Lower leg skin (tissue), 3 donors: Measurements from ENCODE around the gene BTBD1.

Source experiments
- POLR2A ChIP-seq, 2 donors: fragments of 450-650 bp; IDR thresholded peaks; one replicate each; pipeline ENCODE4 v1.6.1; 2016 to 2017; ENCODE audit warnings: antibody characterized with exemption in 2 of 2, mild to moderate bottlenecking in 1 of 2, moderate library complexity in 1 of 2
- TF ChIP-seq, protein P1 (sequence below), 3 donors: fragments of 450-650 bp; IDR thresholded peaks; one replicate each; pipeline ENCODE4 v1.5.1; 2016; ENCODE audit warnings: antibody characterized with exemption in 3 of 3, mild to moderate bottlenecking in 3 of 3, moderate library complexity in 2 of 3

DNA sequence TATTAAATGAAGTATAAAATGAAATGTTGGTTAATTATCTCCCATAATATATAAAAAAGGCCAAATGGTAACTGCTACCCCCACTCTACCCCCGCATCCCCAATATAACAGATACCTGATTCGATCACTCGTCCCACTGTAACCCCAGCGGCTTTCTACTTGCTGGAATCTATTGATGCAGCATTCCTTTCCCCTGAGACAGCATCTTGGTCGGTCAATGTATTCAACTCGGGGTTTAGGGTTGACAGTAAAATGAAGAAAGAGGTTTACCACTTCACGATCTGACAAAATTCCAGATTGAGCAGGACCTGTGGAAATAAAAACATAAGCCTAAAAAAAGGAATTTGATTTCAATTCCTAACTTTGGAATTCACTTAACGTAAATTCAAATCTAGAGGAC, 37.0 kb downstream of the BTBD1 start:
- TF ChIP-seq, protein P1, sequence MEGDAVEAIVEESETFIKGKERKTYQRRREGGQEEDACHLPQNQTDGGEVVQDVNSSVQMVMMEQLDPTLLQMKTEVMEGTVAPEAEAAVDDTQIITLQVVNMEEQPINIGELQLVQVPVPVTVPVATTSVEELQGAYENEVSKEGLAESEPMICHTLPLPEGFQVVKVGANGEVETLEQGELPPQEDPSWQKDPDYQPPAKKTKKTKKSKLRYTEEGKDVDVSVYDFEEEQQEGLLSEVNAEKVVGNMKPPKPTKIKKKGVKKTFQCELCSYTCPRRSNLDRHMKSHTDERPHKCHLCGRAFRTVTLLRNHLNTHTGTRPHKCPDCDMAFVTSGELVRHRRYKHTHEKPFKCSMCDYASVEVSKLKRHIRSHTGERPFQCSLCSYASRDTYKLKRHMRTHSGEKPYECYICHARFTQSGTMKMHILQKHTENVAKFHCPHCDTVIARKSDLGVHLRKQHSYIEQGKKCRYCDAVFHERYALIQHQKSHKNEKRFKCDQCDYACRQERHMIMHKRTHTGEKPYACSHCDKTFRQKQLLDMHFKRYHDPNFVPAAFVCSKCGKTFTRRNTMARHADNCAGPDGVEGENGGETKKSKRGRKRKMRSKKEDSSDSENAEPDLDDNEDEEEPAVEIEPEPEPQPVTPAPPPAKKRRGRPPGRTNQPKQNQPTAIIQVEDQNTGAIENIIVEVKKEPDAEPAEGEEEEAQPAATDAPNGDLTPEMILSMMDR (IDR thresholded peaks at IDR 0.05): no peak
- TF ChIP-seq POLR2A (IDR thresholded peaks at IDR 0.05): no peak
